ENCODE data around the gene PBRM1. TPM values are rescaled to one million over a fixed set of nuclear protein-coding genes. Genes with fewer than 3 reads are reported as not detected.
A peak's percentile ranks its signal among the peaks of the same experiment; 100 is the strongest.

The PBRM1 gene
- total and polyA plus RNA-seq, 7 experiments from 2014 or later, result 58.4 to 109 (median 76.9) TPM

- peak overlapping the region; percentile 36 to 81 (median 70) for H3K4me3 Mint-ChIP-seq
- H3K27ac ChIP-seq (ENCODE audit: low read depth, low read length), result no peak overlapping the region
- ChIA-PET POLR2A (no interaction called here), CTCF (no interaction called here)
- no peaks in the 10 kb centered on the region for H3K9me3 ChIP-seq (ENCODE audit: control insufficient read depth in 2 of 3, low read length in 3 of 3)
- no peaks in the 10 kb centered on the region for H3K36me3 ChIP-seq (ENCODE audit: control insufficient read depth in 2 of 3, insufficient read depth in 3 of 3, low read length in 3 of 3)
- H3K27me3 ChIP-seq (ENCODE audit: control insufficient read depth in 2 of 2, insufficient read depth in 2 of 2, low read length in 2 of 2), result no peaks in the 10 kb centered on the region
- peaks cover 14 to 32% (median 26%) of the 10 kb centered on the region in 7 donors for H3K4me1 Mint-ChIP-seq
- peaks cover 0 to 8% (median 0%) of the 10 kb centered on the region in 5 donors for H3K36me3 Mint-ChIP-seq
- no peak for ATAC-seq
- H3K9me3 Mint-ChIP-seq, result peaks cover 0 to 2% (median 0%) of the 10 kb centered on the region in 11 donors
- DNase-seq, result peak in 6 of 9 donors; percentile 11 to 45 (median 24)
- H3K27ac Mint-ChIP-seq, result peak overlapping the region in 1 of 9 donors; percentile 55
- peak overlapping the region; percentile 15 for H3K4me3 ChIP-seq (ENCODE audit: low read length)
- H3K4me1 ChIP-seq (ENCODE audit: control insufficient read depth in 2 of 2, insufficient read depth in 2 of 2, low read length in 2 of 2), result peaks cover 11 to 15% of the 10 kb centered on the region in 2 donors
- intact Hi-C loops (cut with micrococcal nuclease), result loop anchor here in 1 of 2 donors (10.0 kb wide), 3 partner anchors 258 to 848 kb away; partner anchors contain the start of genes RPL29 and WDR82
- H3K27me3 Mint-ChIP-seq, result no peaks in the 10 kb centered on the region
Observed at GRCh38 chr3:52532838-52533622, 152.7 kb downstream of the PBRM1 start.

GRCh38 chr3:52532517-52532837, 153.2 kb downstream of the PBRM1 start:
- peaks cover 5 to 9% of the 10 kb centered on the region in 2 donors for H3K4me1 ChIP-seq (ENCODE audit: control insufficient read depth in 2 of 2, insufficient read depth in 2 of 2, low read length in 2 of 2)
- ATAC-seq, result no peak
- Mint-ChIP-seq H3K9me3 (peaks cover 0 to 2% (median 0%) of the 10 kb centered on the region in 11 donors), H3K4me3 (peak overlapping the region; percentile 36 to 81 (median 70)), H3K27me3 (no peaks in the 10 kb centered on the region), H3K4me1 (peaks cover 8 to 26% (median 21%) of the 10 kb centered on the region in 7 donors), H3K36me3 (peaks cover 0 to 5% (median 0%) of the 10 kb centered on the region in 5 donors), H3K27ac (peak overlapping the region in 1 of 9 donors; percentile 55)
- intact Hi-C loops (cut with micrococcal nuclease), result loop anchor here in 1 of 2 donors (10.0 kb wide), 3 partner anchors 258 to 848 kb away; partner anchors contain the start of genes RPL29 and WDR82
- peak in 2 of 9 donors; percentile 5 to 20 for DNase-seq
- H3K27me3 ChIP-seq (ENCODE audit: control insufficient read depth in 2 of 2, insufficient read depth in 2 of 2, low read length in 2 of 2), result no peaks in the 10 kb centered on the region
- H3K27ac ChIP-seq (ENCODE audit: low read depth, low read length), result no peak overlapping the region
- ChIA-PET CTCF (no interaction called here), POLR2A (no interaction called here)
- peak overlapping the region; percentile 15 for H3K4me3 ChIP-seq (ENCODE audit: low read length)
- H3K36me3 ChIP-seq (ENCODE audit: control insufficient read depth in 2 of 3, insufficient read depth in 3 of 3, low read length in 3 of 3), result no peaks in the 10 kb centered on the region
- no peaks in the 10 kb centered on the region for H3K9me3 ChIP-seq (ENCODE audit: control insufficient read depth in 2 of 3, low read length in 3 of 3)

GRCh38 chr3:52531860-52532516, 153.7 kb downstream of the PBRM1 start:
- Mint-ChIP-seq H3K4me3 (peak overlapping the region in 7 of 10 donors; percentile 16 to 81 (median 72)), H3K36me3 (peaks cover 0 to 3% (median 0%) of the 10 kb centered on the region in 5 donors), H3K9me3 (peaks cover 0 to 2% (median 0%) of the 10 kb centered on the region in 11 donors), H3K4me1 (peaks cover 5 to 22% (median 17%) of the 10 kb centered on the region in 7 donors), H3K27me3 (no peaks in the 10 kb centered on the region), H3K27ac (peak overlapping the region in 2 of 9 donors; percentile 38 to 55)
- ATAC-seq, result no peak
- H3K27me3 ChIP-seq (ENCODE audit: control insufficient read depth in 2 of 2, insufficient read depth in 2 of 2, low read length in 2 of 2), result no peaks in the 10 kb centered on the region
- H3K27ac ChIP-seq (ENCODE audit: low read depth, low read length), result no peak overlapping the region
- H3K36me3 ChIP-seq (ENCODE audit: control insufficient read depth in 2 of 3, insufficient read depth in 3 of 3, low read length in 3 of 3), result no peaks in the 10 kb centered on the region
- H3K4me1 ChIP-seq (ENCODE audit: control insufficient read depth in 2 of 2, insufficient read depth in 2 of 2, low read length in 2 of 2), result peaks cover under 1 to 4% of the 10 kb centered on the region in 2 donors
- ChIA-PET POLR2A (no interaction called here), CTCF (no interaction called here)
- DNase-seq, result peak in 1 of 9 donors; percentile 3
- no peaks in the 10 kb centered on the region for H3K9me3 ChIP-seq (ENCODE audit: control insufficient read depth in 2 of 3, low read length in 3 of 3)
- H3K4me3 ChIP-seq (ENCODE audit: low read length), result no peak overlapping the region
- intact Hi-C loops (cut with micrococcal nuclease), result loop anchor here in 1 of 2 donors (10.0 kb wide), 3 partner anchors 257 to 847 kb away; partner anchors contain the start of genes RPL29 and WDR82

- Histone ChIP-seq H3K27me3 (ENCODE audit: control insufficient read depth in 2 of 2, insufficient read depth in 2 of 2, low read length in 2 of 2) (no peaks in the 10 kb centered on the region), H3K4me3 (ENCODE audit: low read length) (no peak overlapping the region), H3K9me3 (ENCODE audit: control insufficient read depth in 2 of 3, low read length in 3 of 3) (no peaks in the 10 kb centered on the region), H3K4me1 (ENCODE audit: control insufficient read depth in 2 of 2, insufficient read depth in 2 of 2, low read length in 2 of 2) (peaks cover 0 to 4% of the 10 kb centered on the region in 2 donors), H3K27ac (ENCODE audit: low read depth, low read length) (no peak overlapping the region), H3K36me3 (ENCODE audit: control insufficient read depth in 2 of 3, insufficient read depth in 3 of 3, low read length in 3 of 3) (no peaks in the 10 kb centered on the region)
- peaks cover 0 to 2% (median 0%) of the 10 kb centered on the region in 11 donors for H3K9me3 Mint-ChIP-seq
- peaks cover 5 to 17% (median 13%) of the 10 kb centered on the region in 7 donors for H3K4me1 Mint-ChIP-seq
- peak in 1 of 9 donors; percentile 3 for DNase-seq
- H3K4me3 Mint-ChIP-seq, result peak overlapping the region in 1 of 10 donors; percentile 16
- no peaks in the 10 kb centered on the region for H3K27me3 Mint-ChIP-seq
- H3K27ac Mint-ChIP-seq, result no peak overlapping the region
- no peak for ATAC-seq
- H3K36me3 Mint-ChIP-seq, result no peaks in the 10 kb centered on the region
- intact Hi-C loops (cut with micrococcal nuclease), result loop anchor here in 1 of 2 donors (10.0 kb wide), 3 partner anchors 256 to 846 kb away; partner anchors contain the start of genes RPL29 and WDR82
- ChIA-PET CTCF (no interaction called here), POLR2A (no interaction called here)
Observed at GRCh38 chr3:52530918-52531826, 154.5 kb downstream of the PBRM1 start.

- no peaks in the 10 kb centered on the region for H3K27me3 Mint-ChIP-seq
- peak overlapping the region in 1 of 9 donors; percentile 65 for H3K27ac Mint-ChIP-seq
- H3K4me3 Mint-ChIP-seq, result peak overlapping the region in 1 of 10 donors; percentile 29
- H3K4me1 Mint-ChIP-seq, result peaks cover 0 to 10% (median 3%) of the 10 kb centered on the region in 7 donors
- H3K27ac ChIP-seq (ENCODE audit: low read depth, low read length), result no peak overlapping the region
- POLR2A ChIA-PET, result interaction anchor here (0.6 kb wide), 1 partner anchor 72 kb away, joined by 4 read pairs; no protein-coding TSS in a partner anchor
- H3K27me3 ChIP-seq (ENCODE audit: control insufficient read depth in 2 of 2, insufficient read depth in 2 of 2, low read length in 2 of 2), result no peaks in the 10 kb centered on the region
- H3K9me3 Mint-ChIP-seq, result peaks cover 0 to 2% (median 0%) of the 10 kb centered on the region in 11 donors
- ATAC-seq (no peak), DNase-seq (peak in 1 of 9 donors; percentile 4)
- H3K36me3 Mint-ChIP-seq, result no peaks in the 10 kb centered on the region
- H3K4me1 ChIP-seq (ENCODE audit: control insufficient read depth in 2 of 2, insufficient read depth in 2 of 2, low read length in 2 of 2), result peaks cover 0 to 4% of the 10 kb centered on the region in 2 donors
- no peaks in the 10 kb centered on the region for H3K9me3 ChIP-seq (ENCODE audit: control insufficient read depth in 2 of 3, low read length in 3 of 3)
- CTCF ChIA-PET, result no interaction called here
- no peaks in the 10 kb centered on the region for H3K36me3 ChIP-seq (ENCODE audit: control insufficient read depth in 2 of 3, insufficient read depth in 3 of 3, low read length in 3 of 3)
- intact Hi-C loops (cut with micrococcal nuclease), result loop anchor here in 1 of 2 donors (10.0 kb wide), 3 partner anchors 255 to 845 kb away; partner anchors contain the start of genes RPL29 and WDR82
- no peak overlapping the region for H3K4me3 ChIP-seq (ENCODE audit: low read length)
Observed at GRCh38 chr3:52529376-52530333, 156.1 kb downstream of the PBRM1 start.
